WTC11 (cell line): ENCODE data around the gene YTHDF1. TPM values are rescaled to one million over a fixed set of nuclear protein-coding genes. Genes with fewer than 3 reads are reported as not detected.
A peak's percentile ranks its signal among the peaks of the same experiment; 100 is the strongest.

Experiments used
- ATAC-seq: fragments of 200-7000 bp; cut with Tn5 transposase; 2 replicates; pipeline ENCODE4 v1.10.0; 2021; ENCODE audit warnings: mild to moderate bottlenecking, moderate library complexity
- CTCF ChIA-PET: fragments of 300-600 bp; sonication (Branson Sonifier 250); formaldehyde crosslinking; loops from one replicate; lab custom pipeline; 2021; ENCODE audit warnings: antibody characterized with exemption; lab: Charles Lee
- POLR2A ChIA-PET: fragments of 350-600 bp; sonication (Branson Sonifier 250); formaldehyde crosslinking; loops from one replicate; lab custom pipeline; 2021; ENCODE audit warnings: antibody characterized with exemption; lab: Charles Lee
- DNase-seq: peaks from one replicate; pipeline ENCODE4 v3.0.0; 2021; ENCODE audit warnings: low spot score
- H3K27ac Mint-ChIP-seq: 2 replicates; pipeline ENCODE4 v1.8.0; 2021; ENCODE audit warnings: mixed read lengths
- H3K27me3 Mint-ChIP-seq: 2 replicates; pipeline ENCODE4 v1.8.0; 2021; ENCODE audit warnings: low read depth, mild to moderate bottlenecking, moderate library complexity, mixed read lengths
- H3K36me3 Mint-ChIP-seq: 2 replicates; pipeline ENCODE4 v1.8.0; 2021; ENCODE audit warnings: mixed read lengths
- H3K4me1 Mint-ChIP-seq: 2 replicates; pipeline ENCODE4 v1.8.0; 2022; ENCODE audit warnings: mixed read lengths
- H3K4me3 Mint-ChIP-seq: 2 replicates; pipeline ENCODE4 v1.8.0; 2021; ENCODE audit warnings: mild to moderate bottlenecking, moderate library complexity, mixed read lengths
- H3K9me3 Mint-ChIP-seq: 2 replicates; pipeline ENCODE4 v1.8.0; 2021; ENCODE audit warnings: mixed read lengths
- CREM ChIP-seq: sonication (generic); formaldehyde crosslinking; IDR thresholded peaks from 2 replicates; pipeline ENCODE4 v1.8.1; 2022; ENCODE audit warnings: mild to moderate bottlenecking, missing genetic modification reagents, moderate library complexity
- ESRRA ChIP-seq: sonication (generic); formaldehyde crosslinking; IDR thresholded peaks from 2 replicates; pipeline ENCODE4 v1.8.1; 2022; ENCODE audit warnings: mild to moderate bottlenecking, missing genetic modification reagents, borderline replicate concordance
- ETV6 ChIP-seq: sonication (generic); formaldehyde crosslinking; IDR thresholded peaks from 2 replicates; pipeline ENCODE4 v1.8.1; 2022; ENCODE audit warnings: mild to moderate bottlenecking, missing genetic modification reagents
- FOXP1 ChIP-seq: sonication (generic); formaldehyde crosslinking; IDR thresholded peaks from 2 replicates; pipeline ENCODE4 v1.8.0; 2022; ENCODE audit warnings: missing genetic modification reagents, mild to moderate bottlenecking, moderate library complexity, borderline replicate concordance
- GTF2I ChIP-seq: fragments of 250-450 bp; sonication (Bioruptor Pico); conservative IDR thresholded peaks from 2 replicates; pipeline ENCODE4 v1.4.0; 2021; ENCODE audit warnings: mild to moderate bottlenecking
- IRF2 ChIP-seq: sonication (generic); formaldehyde crosslinking; IDR thresholded peaks from 2 replicates; pipeline ENCODE4 v1.8.0; 2022; ENCODE audit warnings: low read depth, missing genetic modification reagents, borderline replicate concordance
- JUN ChIP-seq: sonication (generic); formaldehyde crosslinking; IDR thresholded peaks from 2 replicates; pipeline ENCODE4 v1.8.0; 2023; ENCODE audit warnings: mild to moderate bottlenecking, missing genetic modification reagents
- MYBL2 ChIP-seq: sonication (generic); formaldehyde crosslinking; IDR thresholded peaks from 2 replicates; pipeline ENCODE4 v1.8.1; 2023; ENCODE audit warnings: mild to moderate bottlenecking, moderate library complexity, missing genetic modification reagents
- RORB ChIP-seq: fragments of 250-450 bp; sonication (Bioruptor Pico); IDR thresholded peaks from 2 replicates; pipeline ENCODE4 v1.9.0; 2021; ENCODE audit warnings: mild to moderate bottlenecking
- TEAD1 ChIP-seq: sonication (generic); formaldehyde crosslinking; IDR thresholded peaks from 2 replicates; pipeline ENCODE4 v1.8.0; 2022; ENCODE audit warnings: mild to moderate bottlenecking, missing genetic modification reagents
- ZNF416 ChIP-seq: fragments of 250-450 bp; sonication (Bioruptor Pico); IDR thresholded peaks from 2 replicates; pipeline ENCODE4 v1.9.0; 2021; ENCODE audit warnings: mild to moderate bottlenecking, inconsistent platforms
- total RNA-seq: library from RNA; stranded (reverse); gene quantifications from 3 replicates; pipeline ENCODE4 v1.2.3, GENCODE V29; 2021
- TF ChIP-seq, protein P1 (sequence below): sonication (generic); formaldehyde crosslinking; IDR thresholded peaks from 2 replicates; pipeline ENCODE4 v1.8.0; 2022; ENCODE audit warnings: missing genetic modification reagents
- TF ChIP-seq, protein P2 (sequence below): sonication (generic); formaldehyde crosslinking; IDR thresholded peaks from 2 replicates; pipeline ENCODE4 v1.8.1; 2023; ENCODE audit warnings: mild to moderate bottlenecking, moderate library complexity, missing genetic modification reagents
- TF ChIP-seq, protein P3 (sequence below): fragments of 250-450 bp; sonication (Bioruptor Pico); IDR thresholded peaks from 2 replicates; pipeline ENCODE4 v1.9.0; 2021; ENCODE audit warnings: mild to moderate bottlenecking
- TF ChIP-seq, protein P4 (sequence below): sonication (generic); formaldehyde crosslinking; IDR thresholded peaks from 2 replicates; pipeline ENCODE4 v1.8.1; 2023; ENCODE audit warnings: mild to moderate bottlenecking, missing genetic modification reagents, moderate library complexity
- TF ChIP-seq, protein P5 (sequence below): sonication (generic); formaldehyde crosslinking; IDR thresholded peaks from 2 replicates; pipeline ENCODE4 v1.8.0; 2022; ENCODE audit warnings: mild to moderate bottlenecking, missing genetic modification reagents
- TF ChIP-seq, protein P6 (sequence below): sonication (generic); formaldehyde crosslinking; IDR thresholded peaks from 2 replicates; pipeline ENCODE4 v1.8.0; 2023; ENCODE audit warnings: missing genetic modification reagents, mild to moderate bottlenecking, borderline replicate concordance

YTHDF1 gene
- total RNA-seq, 1 experiment from 2014 or later: 61.3 TPM

DNA sequence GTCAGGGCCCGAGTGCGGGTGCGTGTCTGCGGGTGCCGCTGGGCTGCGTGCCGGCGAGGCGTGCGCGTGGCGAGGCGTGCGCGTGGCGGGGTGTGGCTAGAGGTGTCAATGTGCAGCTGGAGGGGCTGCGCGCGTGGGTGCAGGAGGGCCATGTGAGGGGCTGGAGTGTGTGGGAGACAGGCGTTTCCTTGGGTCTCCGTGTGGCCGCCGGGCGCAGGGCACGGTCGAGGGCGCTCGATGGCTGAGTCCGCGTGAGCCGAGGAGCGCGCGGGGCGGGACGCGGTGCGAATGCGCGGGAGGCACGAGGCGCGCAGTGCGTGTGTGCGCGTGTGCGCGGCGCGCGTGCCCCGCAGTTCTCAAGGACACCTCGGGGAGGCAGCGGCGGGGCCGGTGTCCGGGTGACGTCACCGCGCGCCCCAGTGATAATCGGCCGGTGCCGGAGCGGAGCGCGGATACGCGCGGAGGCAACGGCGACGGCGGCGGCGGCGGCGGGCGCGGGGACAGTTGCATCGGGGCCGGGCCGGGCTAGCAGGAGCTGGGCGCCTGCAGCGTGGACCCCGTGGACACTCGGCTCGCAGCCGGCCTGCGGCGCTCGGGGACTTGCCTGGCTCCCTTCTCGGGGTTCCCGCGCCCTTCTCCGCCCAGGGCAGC, 38.7 kb downstream of the YTHDF1 start (continued):
- TF ChIP-seq, protein P1, sequence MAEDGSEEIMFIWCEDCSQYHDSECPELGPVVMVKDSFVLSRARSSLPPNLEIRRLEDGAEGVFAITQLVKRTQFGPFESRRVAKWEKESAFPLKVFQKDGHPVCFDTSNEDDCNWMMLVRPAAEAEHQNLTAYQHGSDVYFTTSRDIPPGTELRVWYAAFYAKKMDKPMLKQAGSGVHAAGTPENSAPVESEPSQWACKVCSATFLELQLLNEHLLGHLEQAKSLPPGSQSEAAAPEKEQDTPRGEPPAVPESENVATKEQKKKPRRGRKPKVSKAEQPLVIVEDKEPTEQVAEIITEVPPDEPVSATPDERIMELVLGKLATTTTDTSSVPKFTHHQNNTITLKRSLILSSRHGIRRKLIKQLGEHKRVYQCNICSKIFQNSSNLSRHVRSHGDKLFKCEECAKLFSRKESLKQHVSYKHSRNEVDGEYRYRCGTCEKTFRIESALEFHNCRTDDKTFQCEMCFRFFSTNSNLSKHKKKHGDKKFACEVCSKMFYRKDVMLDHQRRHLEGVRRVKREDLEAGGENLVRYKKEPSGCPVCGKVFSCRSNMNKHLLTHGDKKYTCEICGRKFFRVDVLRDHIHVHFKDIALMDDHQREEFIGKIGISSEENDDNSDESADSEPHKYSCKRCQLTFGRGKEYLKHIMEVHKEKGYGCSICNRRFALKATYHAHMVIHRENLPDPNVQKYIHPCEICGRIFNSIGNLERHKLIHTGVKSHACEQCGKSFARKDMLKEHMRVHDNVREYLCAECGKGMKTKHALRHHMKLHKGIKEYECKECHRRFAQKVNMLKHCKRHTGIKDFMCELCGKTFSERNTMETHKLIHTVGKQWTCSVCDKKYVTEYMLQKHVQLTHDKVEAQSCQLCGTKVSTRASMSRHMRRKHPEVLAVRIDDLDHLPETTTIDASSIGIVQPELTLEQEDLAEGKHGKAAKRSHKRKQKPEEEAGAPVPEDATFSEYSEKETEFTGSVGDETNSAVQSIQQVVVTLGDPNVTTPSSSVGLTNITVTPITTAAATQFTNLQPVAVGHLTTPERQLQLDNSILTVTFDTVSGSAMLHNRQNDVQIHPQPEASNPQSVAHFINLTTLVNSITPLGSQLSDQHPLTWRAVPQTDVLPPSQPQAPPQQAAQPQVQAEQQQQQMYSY: 0 out of 2 replicates have a peak, but pooled peaks have one; percentile 20
- TF ChIP-seq, all 79 proteins: peak for 10

DNA sequence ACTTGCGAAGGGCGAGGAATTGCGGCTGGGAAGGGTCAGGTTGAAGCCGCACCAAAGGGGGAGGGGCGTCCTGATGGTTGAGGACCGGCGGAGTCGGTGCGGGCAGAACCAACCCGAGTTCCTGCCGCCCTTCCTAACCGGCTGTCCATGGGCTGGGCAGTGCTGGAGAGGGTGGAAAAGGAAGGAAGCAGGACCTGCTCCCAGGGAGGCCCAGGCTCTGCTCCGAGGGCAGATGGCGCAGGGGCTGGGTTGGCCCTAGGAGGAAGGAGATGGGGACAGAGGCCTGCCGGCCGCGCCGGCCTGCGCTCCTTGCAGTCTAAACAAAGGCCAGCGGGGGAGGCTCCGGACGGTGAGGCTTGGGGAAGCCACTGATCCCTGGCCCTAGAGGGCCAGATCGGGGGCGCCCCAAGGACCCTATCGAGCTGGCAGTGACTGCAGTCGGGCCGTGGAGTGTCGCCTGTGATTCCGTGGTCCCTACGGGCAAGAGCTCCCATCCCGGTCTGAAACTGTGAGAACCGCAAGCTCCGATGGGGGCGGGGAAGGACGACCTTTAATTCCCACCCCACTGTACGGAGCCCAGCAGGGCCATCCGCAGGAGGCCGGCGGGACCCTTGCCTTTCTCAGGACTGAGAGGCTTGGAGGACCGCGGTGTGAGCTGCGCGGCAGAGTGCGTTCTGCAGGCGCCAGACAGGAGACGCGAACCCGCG, 39.4 kb downstream of the YTHDF1 start:
- no peaks in the 10 kb centered on the region for H3K9me3 Mint-ChIP-seq
- DNase-seq: peak; percentile 41
- TF ChIP-seq CREM (0 out of 2 replicates have a peak, but pooled peaks have one; percentile 37), JUN (no peak), TEAD1 (CRISPR knock-in tag) (no peak), MYBL2 (0 out of 2 replicates have a peak, but pooled peaks have one; percentile 17), IRF2 (CRISPR knock-in tag) (0 out of 2 replicates have a peak, but pooled peaks have one; percentile 20), ETV6 (CRISPR knock-in tag) (peak; percentile 29; the same call in 1 of the 2 replicates)
- TF ChIP-seq, protein P2, sequence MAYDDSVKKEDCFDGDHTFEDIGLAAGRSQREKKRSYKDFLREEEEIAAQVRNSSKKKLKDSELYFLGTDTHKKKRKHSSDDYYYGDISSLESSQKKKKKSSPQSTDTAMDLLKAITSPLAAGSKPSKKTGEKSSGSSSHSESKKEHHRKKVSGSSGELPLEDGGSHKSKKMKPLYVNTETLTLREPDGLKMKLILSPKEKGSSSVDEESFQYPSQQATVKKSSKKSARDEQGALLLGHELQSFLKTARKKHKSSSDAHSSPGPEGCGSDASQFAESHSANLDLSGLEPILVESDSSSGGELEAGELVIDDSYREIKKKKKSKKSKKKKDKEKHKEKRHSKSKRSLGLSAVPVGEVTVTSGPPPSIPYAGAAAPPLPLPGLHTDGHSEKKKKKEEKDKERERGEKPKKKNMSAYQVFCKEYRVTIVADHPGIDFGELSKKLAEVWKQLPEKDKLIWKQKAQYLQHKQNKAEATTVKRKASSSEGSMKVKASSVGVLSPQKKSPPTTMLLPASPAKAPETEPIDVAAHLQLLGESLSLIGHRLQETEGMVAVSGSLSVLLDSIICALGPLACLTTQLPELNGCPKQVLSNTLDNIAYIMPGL: 0 out of 2 replicates have a peak, but pooled peaks have one; percentile 1
- TF ChIP-seq, all 79 proteins: peak for 5
- Mint-ChIP-seq H3K27me3 (peaks cover 66% of the 10 kb centered on the region), H3K27ac (no peak overlapping the region), H3K36me3 (no peaks in the 10 kb centered on the region), H3K4me3 (peak overlapping the region; percentile 58), H3K4me1 (peaks cover 10% of the 10 kb centered on the region)
- ATAC-seq: peak; percentile 7
- POLR2A ChIA-PET: no interaction called here
- CTCF ChIA-PET: interaction anchor here (0.8 to 1.1 kb wide), 6 partner anchors 9 to 203 kb away, joined by 3 to 4 read pairs (median 3); partner anchors contain the start of gene NKAIN4

DNA sequence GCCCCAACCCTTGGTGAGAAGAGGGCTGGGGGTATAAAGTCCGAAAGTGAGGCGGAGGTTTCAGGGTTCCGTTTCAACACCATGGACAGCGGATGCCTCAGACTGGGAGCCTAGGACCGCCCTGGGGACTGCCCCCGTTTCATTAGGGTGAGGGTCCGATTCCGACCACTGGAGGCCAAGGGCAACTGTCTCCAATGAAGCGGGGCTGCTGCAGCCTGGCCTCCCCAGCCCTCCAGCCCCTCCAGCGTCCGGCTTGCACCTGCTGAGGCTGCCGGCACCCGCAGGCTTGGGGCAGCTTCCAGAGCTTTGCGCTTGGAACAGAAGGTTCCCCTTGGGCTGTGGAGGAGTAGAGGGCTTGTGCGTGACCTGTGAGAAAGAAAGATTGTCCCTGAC, 39.9 kb downstream of the YTHDF1 start:
- no peak overlapping the region for H3K27ac Mint-ChIP-seq
- peak; percentile 54 for DNase-seq
- TF ChIP-seq RORB (CRISPR knock-in tag) (no peak), GTF2I (CRISPR knock-in tag) (no peak), ESRRA (CRISPR knock-in tag) (no peak), FOXP1 (CRISPR knock-in tag) (no peak), ZNF416 (CRISPR knock-in tag) (no peak)
- TF ChIP-seq, protein P3, sequence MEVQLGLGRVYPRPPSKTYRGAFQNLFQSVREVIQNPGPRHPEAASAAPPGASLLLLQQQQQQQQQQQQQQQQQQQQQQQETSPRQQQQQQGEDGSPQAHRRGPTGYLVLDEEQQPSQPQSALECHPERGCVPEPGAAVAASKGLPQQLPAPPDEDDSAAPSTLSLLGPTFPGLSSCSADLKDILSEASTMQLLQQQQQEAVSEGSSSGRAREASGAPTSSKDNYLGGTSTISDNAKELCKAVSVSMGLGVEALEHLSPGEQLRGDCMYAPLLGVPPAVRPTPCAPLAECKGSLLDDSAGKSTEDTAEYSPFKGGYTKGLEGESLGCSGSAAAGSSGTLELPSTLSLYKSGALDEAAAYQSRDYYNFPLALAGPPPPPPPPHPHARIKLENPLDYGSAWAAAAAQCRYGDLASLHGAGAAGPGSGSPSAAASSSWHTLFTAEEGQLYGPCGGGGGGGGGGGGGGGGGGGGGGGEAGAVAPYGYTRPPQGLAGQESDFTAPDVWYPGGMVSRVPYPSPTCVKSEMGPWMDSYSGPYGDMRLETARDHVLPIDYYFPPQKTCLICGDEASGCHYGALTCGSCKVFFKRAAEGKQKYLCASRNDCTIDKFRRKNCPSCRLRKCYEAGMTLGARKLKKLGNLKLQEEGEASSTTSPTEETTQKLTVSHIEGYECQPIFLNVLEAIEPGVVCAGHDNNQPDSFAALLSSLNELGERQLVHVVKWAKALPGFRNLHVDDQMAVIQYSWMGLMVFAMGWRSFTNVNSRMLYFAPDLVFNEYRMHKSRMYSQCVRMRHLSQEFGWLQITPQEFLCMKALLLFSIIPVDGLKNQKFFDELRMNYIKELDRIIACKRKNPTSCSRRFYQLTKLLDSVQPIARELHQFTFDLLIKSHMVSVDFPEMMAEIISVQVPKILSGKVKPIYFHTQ (CRISPR knock-in tag): no peak
- TF ChIP-seq, protein P4, sequence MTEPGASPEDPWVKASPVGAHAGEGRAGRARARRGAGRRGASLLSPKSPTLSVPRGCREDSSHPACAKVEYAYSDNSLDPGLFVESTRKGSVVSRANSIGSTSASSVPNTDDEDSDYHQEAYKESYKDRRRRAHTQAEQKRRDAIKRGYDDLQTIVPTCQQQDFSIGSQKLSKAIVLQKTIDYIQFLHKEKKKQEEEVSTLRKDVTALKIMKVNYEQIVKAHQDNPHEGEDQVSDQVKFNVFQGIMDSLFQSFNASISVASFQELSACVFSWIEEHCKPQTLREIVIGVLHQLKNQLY (CRISPR knock-in tag): no peak
- TF ChIP-seq, protein P5, sequence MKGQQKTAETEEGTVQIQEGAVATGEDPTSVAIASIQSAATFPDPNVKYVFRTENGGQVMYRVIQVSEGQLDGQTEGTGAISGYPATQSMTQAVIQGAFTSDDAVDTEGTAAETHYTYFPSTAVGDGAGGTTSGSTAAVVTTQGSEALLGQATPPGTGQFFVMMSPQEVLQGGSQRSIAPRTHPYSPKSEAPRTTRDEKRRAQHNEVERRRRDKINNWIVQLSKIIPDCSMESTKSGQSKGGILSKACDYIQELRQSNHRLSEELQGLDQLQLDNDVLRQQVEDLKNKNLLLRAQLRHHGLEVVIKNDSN (CRISPR knock-in tag): no peak
- TF ChIP-seq, protein P6, sequence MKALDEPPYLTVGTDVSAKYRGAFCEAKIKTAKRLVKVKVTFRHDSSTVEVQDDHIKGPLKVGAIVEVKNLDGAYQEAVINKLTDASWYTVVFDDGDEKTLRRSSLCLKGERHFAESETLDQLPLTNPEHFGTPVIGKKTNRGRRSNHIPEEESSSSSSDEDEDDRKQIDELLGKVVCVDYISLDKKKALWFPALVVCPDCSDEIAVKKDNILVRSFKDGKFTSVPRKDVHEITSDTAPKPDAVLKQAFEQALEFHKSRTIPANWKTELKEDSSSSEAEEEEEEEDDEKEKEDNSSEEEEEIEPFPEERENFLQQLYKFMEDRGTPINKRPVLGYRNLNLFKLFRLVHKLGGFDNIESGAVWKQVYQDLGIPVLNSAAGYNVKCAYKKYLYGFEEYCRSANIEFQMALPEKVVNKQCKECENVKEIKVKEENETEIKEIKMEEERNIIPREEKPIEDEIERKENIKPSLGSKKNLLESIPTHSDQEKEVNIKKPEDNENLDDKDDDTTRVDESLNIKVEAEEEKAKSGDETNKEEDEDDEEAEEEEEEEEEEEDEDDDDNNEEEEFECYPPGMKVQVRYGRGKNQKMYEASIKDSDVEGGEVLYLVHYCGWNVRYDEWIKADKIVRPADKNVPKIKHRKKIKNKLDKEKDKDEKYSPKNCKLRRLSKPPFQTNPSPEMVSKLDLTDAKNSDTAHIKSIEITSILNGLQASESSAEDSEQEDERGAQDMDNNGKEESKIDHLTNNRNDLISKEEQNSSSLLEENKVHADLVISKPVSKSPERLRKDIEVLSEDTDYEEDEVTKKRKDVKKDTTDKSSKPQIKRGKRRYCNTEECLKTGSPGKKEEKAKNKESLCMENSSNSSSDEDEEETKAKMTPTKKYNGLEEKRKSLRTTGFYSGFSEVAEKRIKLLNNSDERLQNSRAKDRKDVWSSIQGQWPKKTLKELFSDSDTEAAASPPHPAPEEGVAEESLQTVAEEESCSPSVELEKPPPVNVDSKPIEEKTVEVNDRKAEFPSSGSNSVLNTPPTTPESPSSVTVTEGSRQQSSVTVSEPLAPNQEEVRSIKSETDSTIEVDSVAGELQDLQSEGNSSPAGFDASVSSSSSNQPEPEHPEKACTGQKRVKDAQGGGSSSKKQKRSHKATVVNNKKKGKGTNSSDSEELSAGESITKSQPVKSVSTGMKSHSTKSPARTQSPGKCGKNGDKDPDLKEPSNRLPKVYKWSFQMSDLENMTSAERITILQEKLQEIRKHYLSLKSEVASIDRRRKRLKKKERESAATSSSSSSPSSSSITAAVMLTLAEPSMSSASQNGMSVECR (CRISPR knock-in tag): 0 out of 2 replicates have a peak, but pooled peaks have one; percentile 32

More for the DNA sequence above, 39.9 kb downstream of the YTHDF1 start:
- ChIA-PET POLR2A (no interaction called here), CTCF (interaction anchor here (0.7 to 1.3 kb wide), 4 partner anchors 9 to 201 kb away, joined by 3 to 5 read pairs (median 4); no protein-coding TSS in a partner anchor)
- peak; percentile 3; the same call in 1 of the 2 replicates for ATAC-seq
- H3K4me1 Mint-ChIP-seq: peaks cover 10% of the 10 kb centered on the region
- H3K9me3 Mint-ChIP-seq: no peaks in the 10 kb centered on the region
- H3K27me3 Mint-ChIP-seq: peaks cover 68% of the 10 kb centered on the region
- peak overlapping the region; percentile 58 for H3K4me3 Mint-ChIP-seq
- no peaks in the 10 kb centered on the region for H3K36me3 Mint-ChIP-seq
